ENCODE results near the gene LIPG. TPM values are rescaled to one million over a fixed set of nuclear protein-coding genes. Genes with fewer than 3 reads are reported as not detected.
A peak's percentile ranks its signal among the peaks of the same experiment; 100 is the strongest.

LIPG gene
- total and polyA plus RNA-seq, 2 of the 13 experiments (the other 11 are each of a cell fraction or from before 2014, with no cell fraction given) = 0.96 to 10.8 TPM

- TF ChIP-seq POLR2AphosphoS5 (IDR thresholded peaks at IDR 0.05; ENCODE audit: low read depth, low read length) = no peak
- peak; percentile 97 for TF ChIP-seq ZNF691 (CRISPR knock-in tag; IDR thresholded peaks at IDR 0.05; ENCODE audit: borderline replicate concordance, low read depth)
- TF ChIP-seq SOX13 (IDR thresholded peaks at IDR 0.05) = no peak
- TF ChIP-seq SOX13 (CRISPR knock-in tag; conservative IDR thresholded peaks at IDR 0.05 in 1 of 2, IDR thresholded peaks at IDR 0.05 in 1 of 2) = peak in 1 of 2 experiments; percentile 13; a peak in 1 of 4 replicates
- Histone ChIP-seq H3K27me3 (ENCODE audit: control insufficient read depth in 1 of 2, insufficient read depth in 2 of 2, low read length in 2 of 2) (no peaks in the 10 kb centered on the region), H3K4me3 (replicated peaks in 1 of 3; ENCODE audit: insufficient read depth in 1 of 3, low read depth in 2 of 3, low read length in 3 of 3) (no peak overlapping the region), H3K27ac (ENCODE audit: extremely low read length, insufficient read depth, low read length) (peak overlapping the region; percentile 37), H3K9ac (ENCODE audit: insufficient read depth, low read depth, low read length) (no peak overlapping the region), H3K4me2 (ENCODE audit: low read depth, low read length) (peak overlapping the region; percentile 41), H3K36me3 (replicated peaks in 1 of 2; ENCODE audit: control insufficient read depth in 1 of 2, insufficient read depth in 2 of 2, low read length in 2 of 2) (no peaks in the 10 kb centered on the region), H3K9me3 (ENCODE audit: low read length) (no peaks in the 10 kb centered on the region), H3K79me2 (ENCODE audit: insufficient read depth, low read length) (no peaks in the 10 kb centered on the region), H4K20me1 (ENCODE audit: insufficient read depth, low read length) (no peaks in the 10 kb centered on the region), H3K4me1 (ENCODE audit: insufficient read depth, low read length) (peaks cover 29% of the 10 kb centered on the region), H2AFZ (ENCODE audit: low read length) (no peak overlapping the region)
- in situ Hi-C loops (cut with HindIII; ENCODE audit: extremely low pct_ligation_motif_present, low pct_unique_long_range_greater_than_20kb) (no loop called here), intact Hi-C loops (cut with micrococcal nuclease; ENCODE audit: unreplicated experiment) (no loop called here)
- ATAC-seq (peak; percentile 62), DNase-seq (ENCODE audit: low spot score) (no peak), FAIRE-seq (no peak)
- WGBS (ENCODE audit: low lambda C conversion rate) = 63% methylated on average over 5 of the region's 9 CpGs
- no TSS peak for BruUV-seq (replicated peaks)
- ChIA-PET CTCF (ENCODE audit: low intra/inter-chr PET ratio, low total read pairs) (no interaction called here), POLR2A (no interaction called here)
These were observed 24.2 kb downstream of the LIPG start for GRCh38 chr18:49585781-49586663.

GRCh38 chr18:49588171-49588570 lies 26.3 kb downstream of the LIPG start:
- POLR2A ChIA-PET = no interaction called here
- Histone ChIP-seq H3K9ac (ENCODE audit: insufficient read depth, low read depth, low read length) (no peak overlapping the region), H3K4me3 (replicated peaks in 1 of 3; ENCODE audit: insufficient read depth in 1 of 3, low read depth in 2 of 3, low read length in 3 of 3) (no peak overlapping the region), H3K4me1 (ENCODE audit: insufficient read depth, low read length) (peaks cover 31% of the 10 kb centered on the region), H3K79me2 (ENCODE audit: insufficient read depth, low read length) (no peaks in the 10 kb centered on the region), H3K36me3 (replicated peaks in 1 of 2; ENCODE audit: control insufficient read depth in 1 of 2, insufficient read depth in 2 of 2, low read length in 2 of 2) (no peaks in the 10 kb centered on the region), H4K20me1 (ENCODE audit: insufficient read depth, low read length) (no peaks in the 10 kb centered on the region), H2AFZ (ENCODE audit: low read length) (no peak overlapping the region), H3K27ac (ENCODE audit: extremely low read length, insufficient read depth, low read length) (no peak overlapping the region), H3K9me3 (ENCODE audit: low read length) (no peaks in the 10 kb centered on the region), H3K4me2 (ENCODE audit: low read depth, low read length) (no peak overlapping the region), H3K27me3 (ENCODE audit: control insufficient read depth in 1 of 2, insufficient read depth in 2 of 2, low read length in 2 of 2) (no peaks in the 10 kb centered on the region)
- CTCF ChIA-PET (ENCODE audit: low intra/inter-chr PET ratio, low total read pairs) = no interaction called here
- intact Hi-C loops (cut with micrococcal nuclease; ENCODE audit: unreplicated experiment) (no loop called here), in situ Hi-C loops (cut with HindIII; ENCODE audit: extremely low pct_ligation_motif_present, low pct_unique_long_range_greater_than_20kb) (no loop called here)
- ATAC-seq = no peak
- BruUV-seq (replicated peaks) = no TSS peak
- FAIRE-seq = no peak
- 93% methylated on average over 6 of the region's 6 CpGs for WGBS (ENCODE audit: low lambda C conversion rate)
- no peak for DNase-seq (ENCODE audit: low spot score)
- no peak for TF ChIP-seq TIGD3 (CRISPR knock-in tag; IDR thresholded peaks at IDR 0.05; ENCODE audit: borderline replicate concordance)
- no peak for TF ChIP-seq ZNF512B (CRISPR knock-in tag; IDR thresholded peaks at IDR 0.05; ENCODE audit: borderline replicate concordance)
